ENCODE measurements around the gene RRP9.
A peak's percentile ranks its signal among the peaks of the same experiment; 100 is the strongest.
"Not testable (repeated sequence)": the region's sequence is repeated elsewhere in the genome, so short reads cannot be mapped to it uniquely, and the experiment has no call there.

The RRP9 gene, protein sequence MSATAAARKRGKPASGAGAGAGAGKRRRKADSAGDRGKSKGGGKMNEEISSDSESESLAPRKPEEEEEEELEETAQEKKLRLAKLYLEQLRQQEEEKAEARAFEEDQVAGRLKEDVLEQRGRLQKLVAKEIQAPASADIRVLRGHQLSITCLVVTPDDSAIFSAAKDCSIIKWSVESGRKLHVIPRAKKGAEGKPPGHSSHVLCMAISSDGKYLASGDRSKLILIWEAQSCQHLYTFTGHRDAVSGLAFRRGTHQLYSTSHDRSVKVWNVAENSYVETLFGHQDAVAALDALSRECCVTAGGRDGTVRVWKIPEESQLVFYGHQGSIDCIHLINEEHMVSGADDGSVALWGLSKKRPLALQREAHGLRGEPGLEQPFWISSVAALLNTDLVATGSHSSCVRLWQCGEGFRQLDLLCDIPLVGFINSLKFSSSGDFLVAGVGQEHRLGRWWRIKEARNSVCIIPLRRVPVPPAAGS

DNA sequence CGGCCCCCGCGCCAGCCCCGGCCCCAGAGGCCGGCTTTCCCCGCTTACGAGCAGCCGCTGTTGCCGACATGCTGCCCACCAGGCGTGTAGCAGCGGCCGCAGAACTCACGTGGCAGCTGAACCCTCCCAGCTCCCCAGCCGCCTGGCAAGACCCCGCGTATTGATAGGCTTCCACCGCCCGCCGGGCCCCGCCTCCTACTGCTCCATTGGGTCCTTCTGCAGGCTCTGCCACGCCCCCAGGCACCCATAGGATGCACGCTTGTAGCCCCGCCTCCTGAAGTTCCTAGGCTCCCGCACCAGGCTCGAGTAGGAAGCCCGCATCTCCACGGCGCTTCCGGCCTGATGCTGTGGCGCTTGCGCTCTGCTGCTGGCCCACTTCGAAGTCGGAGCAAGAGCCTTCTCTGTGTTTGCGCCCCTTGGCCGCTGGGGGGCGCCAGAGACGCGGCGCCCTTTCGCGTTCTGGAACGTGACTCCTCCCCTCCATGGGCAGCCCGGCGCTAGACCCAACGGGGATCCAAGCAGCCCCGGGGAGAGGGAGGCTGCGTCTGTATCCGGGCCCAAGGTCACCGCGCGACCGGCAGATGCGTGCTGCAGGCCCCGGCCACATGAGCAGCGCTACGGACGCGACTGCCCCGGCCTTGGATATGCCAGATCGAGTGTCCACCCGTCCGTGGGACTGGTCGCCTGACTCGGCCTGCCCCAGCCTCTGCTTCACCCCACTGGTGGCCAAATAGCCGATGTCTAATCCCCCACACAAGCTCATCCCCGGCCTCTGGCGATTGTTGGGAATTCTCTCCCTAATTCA, at the start of gene RRP9, which contains the start of gene PARP3:
Gene RRP9 (minus strand): TSS at position 107 of the 805 bp plus-strand sequence. CDS start 37 bp downstream, at position 70.
Gene PARP3 (plus strand): TSS at position 566 of the 805 bp plus-strand sequence. CDS start 993 bp downstream, outside the sequence.
- Mint-ChIP-seq H3K9me3 (no peaks in the 10 kb centered on the region), H3K4me3 (peak within 1 kb of the TSS; percentile 88), H3K27me3 (no peaks in the 10 kb centered on the region), H3K27ac (peak within 1 kb of the TSS; percentile 53), H3K36me3 (peaks cover 16% of the 10 kb centered on the region), H3K4me1 (peaks cover 11% of the 10 kb centered on the region)
- ATAC-seq (ENCODE audit: low read depth) (peak; percentile 87), DNase-seq (ENCODE audit: low spot score in 2 of 2) (peak; percentile 93 to 98)

DNA sequence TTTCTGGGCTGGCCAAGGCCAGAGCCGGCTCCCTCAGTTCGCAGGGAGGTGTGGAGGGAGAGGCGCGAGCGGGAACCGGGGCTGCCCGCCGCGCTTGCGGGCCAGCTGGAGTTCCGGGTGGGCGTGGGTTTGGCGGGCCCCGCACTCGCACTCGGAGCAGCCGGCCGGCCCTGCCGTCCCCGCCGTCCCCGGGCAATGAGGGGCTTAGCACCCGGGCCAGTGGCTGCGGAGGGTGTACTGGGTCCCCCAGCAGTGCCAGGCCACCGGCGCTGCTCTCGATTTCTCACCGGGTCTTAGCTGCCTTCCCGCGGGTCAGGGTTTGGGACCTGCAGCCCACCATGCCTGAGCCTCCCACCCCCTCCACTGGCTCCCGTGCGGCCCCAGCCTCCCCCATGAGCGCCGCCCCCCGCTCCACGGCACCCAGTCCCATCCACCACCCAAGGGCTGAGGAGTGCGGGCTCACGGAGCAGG, 48.8 kb upstream of the RRP9 start:
- not testable (repeated sequence) for H3K9me3 Mint-ChIP-seq; ATAC-seq (ENCODE audit: low read depth); H3K4me3 Mint-ChIP-seq; H3K27ac Mint-ChIP-seq; H3K27me3 Mint-ChIP-seq; DNase-seq (ENCODE audit: low spot score in 2 of 2)
- H3K36me3 Mint-ChIP-seq: peaks cover 13% of the 10 kb centered on the region
- H3K4me1 Mint-ChIP-seq: peaks cover 22% of the 10 kb centered on the region

- H3K4me1 Mint-ChIP-seq: peaks cover 14% of the 10 kb centered on the region
- H3K4me3 Mint-ChIP-seq: no peak overlapping the region
- no peak for ATAC-seq (ENCODE audit: low read depth)
- no peaks in the 10 kb centered on the region for H3K9me3 Mint-ChIP-seq
- peak overlapping the region; percentile 52 for H3K27ac Mint-ChIP-seq
- H3K36me3 Mint-ChIP-seq: peaks cover 4% of the 10 kb centered on the region
- H3K27me3 Mint-ChIP-seq: no peaks in the 10 kb centered on the region
- no peak for DNase-seq (ENCODE audit: low spot score in 2 of 2)
Observed at GRCh38 chr3:51988286-51989146, 46.8 kb upstream of the RRP9 start.

DNA sequence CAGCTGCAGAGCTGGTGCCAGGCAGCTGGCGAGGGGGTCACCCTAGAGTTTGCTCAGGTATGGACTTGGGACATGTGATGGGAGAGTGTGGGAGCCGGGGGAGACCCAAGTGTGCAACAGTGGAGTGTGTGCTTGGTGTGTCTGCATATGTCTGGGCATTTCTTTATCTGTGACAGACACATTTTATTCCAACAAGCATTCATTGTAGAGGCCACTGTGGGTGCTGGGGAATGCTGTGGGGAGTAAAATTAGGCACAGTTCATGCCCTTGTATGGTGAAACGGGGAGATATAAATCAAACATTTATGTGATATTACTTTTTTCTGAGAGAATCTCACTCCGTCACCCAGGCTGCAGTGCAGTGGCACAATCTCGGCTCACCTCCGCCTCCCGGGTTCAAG, 45.9 kb upstream of the RRP9 start:
- Mint-ChIP-seq H3K27me3 (no peaks in the 10 kb centered on the region), H3K4me3 (no peak overlapping the region), H3K36me3 (peaks cover 4% of the 10 kb centered on the region), H3K27ac (no peak overlapping the region), H3K4me1 (peaks cover 17% of the 10 kb centered on the region), H3K9me3 (no peaks in the 10 kb centered on the region)
- ATAC-seq (ENCODE audit: low read depth) (no peak), DNase-seq (ENCODE audit: low spot score in 2 of 2) (no peak)

- peaks cover 21% of the 10 kb centered on the region for H3K4me1 Mint-ChIP-seq
- no peaks in the 10 kb centered on the region for H3K27me3 Mint-ChIP-seq
- DNase-seq (ENCODE audit: low spot score in 2 of 2) (no peak), ATAC-seq (ENCODE audit: low read depth) (no peak)
- no peak overlapping the region for H3K4me3 Mint-ChIP-seq
- no peak overlapping the region for H3K27ac Mint-ChIP-seq
- peaks cover under 1% of the 10 kb centered on the region for H3K36me3 Mint-ChIP-seq
- H3K9me3 Mint-ChIP-seq: no peaks in the 10 kb centered on the region
Observed at GRCh38 chr3:51986010-51986947, 44.6 kb upstream of the RRP9 start.

- Mint-ChIP-seq H3K4me3 (peak overlapping the region; percentile 35), H3K27ac (no peak overlapping the region), H3K27me3 (no peaks in the 10 kb centered on the region), H3K36me3 (no peaks in the 10 kb centered on the region), H3K9me3 (no peaks in the 10 kb centered on the region), H3K4me1 (peaks cover 23% of the 10 kb centered on the region)
- no peak for ATAC-seq (ENCODE audit: low read depth)
- no peak for DNase-seq (ENCODE audit: low spot score in 2 of 2)
Observed at GRCh38 chr3:51985063-51985462, 43.4 kb upstream of the RRP9 start.

DNA sequence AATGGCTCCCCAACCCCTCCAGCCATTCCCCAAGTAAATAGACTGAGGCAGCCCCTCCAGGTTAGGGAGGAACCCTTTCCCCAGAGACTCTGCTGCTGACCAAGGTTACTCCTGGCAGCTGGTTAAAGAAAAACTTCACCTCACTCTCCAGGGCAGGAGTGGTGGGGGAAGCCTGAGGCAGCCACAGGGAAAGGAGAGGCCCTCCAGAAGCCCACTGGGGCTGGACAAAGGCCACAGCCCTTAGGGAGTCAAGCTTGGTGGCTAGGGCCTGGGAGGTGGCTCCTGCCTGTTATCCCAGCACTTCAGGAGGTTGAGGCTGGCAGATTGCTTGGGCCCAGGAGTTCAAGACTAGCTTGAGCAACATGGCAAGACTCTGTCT, 42.6 kb upstream of the RRP9 start:
- H3K27ac Mint-ChIP-seq: no peak overlapping the region
- H3K9me3 Mint-ChIP-seq: no peaks in the 10 kb centered on the region
- peaks cover 23% of the 10 kb centered on the region for H3K4me1 Mint-ChIP-seq
- no peaks in the 10 kb centered on the region for H3K27me3 Mint-ChIP-seq
- H3K4me3 Mint-ChIP-seq: peak overlapping the region; percentile 94
- DNase-seq (ENCODE audit: low spot score in 2 of 2): no peak
- H3K36me3 Mint-ChIP-seq: no peaks in the 10 kb centered on the region
- ATAC-seq (ENCODE audit: low read depth): no peak

- Mint-ChIP-seq H3K36me3 (no peaks in the 10 kb centered on the region), H3K27me3 (no peaks in the 10 kb centered on the region), H3K4me1 (peaks cover 18% of the 10 kb centered on the region), H3K27ac (peak overlapping the region; percentile 75), H3K4me3 (peak overlapping the region; percentile 94), H3K9me3 (no peaks in the 10 kb centered on the region)
- ATAC-seq (ENCODE audit: low read depth): no peak
- DNase-seq (ENCODE audit: low spot score in 2 of 2): no peak
Observed at GRCh38 chr3:51983578-51984268, 42.0 kb upstream of the RRP9 start.

GRCh38 chr3:51982838-51983577, 41.3 kb upstream of the RRP9 start, which contains the start of gene ACY1:
Gene ACY1, plus strand, starts transcription at chr3:51983535. Its CDS starts 530 bp downstream, at chr3:51984065.
- no peaks in the 10 kb centered on the region for H3K9me3 Mint-ChIP-seq
- DNase-seq (ENCODE audit: low spot score in 2 of 2): peak; percentile 25 to 47
- H3K4me3 Mint-ChIP-seq: peak within 1 kb of the TSS; percentile 94
- H3K27me3 Mint-ChIP-seq: no peaks in the 10 kb centered on the region
- peaks cover 14% of the 10 kb centered on the region for H3K4me1 Mint-ChIP-seq
- peak within 1 kb of the TSS; percentile 75 for H3K27ac Mint-ChIP-seq
- peak; percentile 75 for ATAC-seq (ENCODE audit: low read depth)
- H3K36me3 Mint-ChIP-seq: no peaks in the 10 kb centered on the region

- Mint-ChIP-seq H3K4me3 (peak overlapping the region; percentile 94), H3K27ac (peak overlapping the region; percentile 75), H3K27me3 (no peaks in the 10 kb centered on the region), H3K36me3 (no peaks in the 10 kb centered on the region), H3K9me3 (no peaks in the 10 kb centered on the region), H3K4me1 (peaks cover 14% of the 10 kb centered on the region)
- peak; percentile 64 for ATAC-seq (ENCODE audit: low read depth)
- DNase-seq (ENCODE audit: low spot score in 2 of 2): no peak
Observed at GRCh38 chr3:51982352-51982837, 40.7 kb upstream of the RRP9 start.

- Mint-ChIP-seq H3K27me3 (no peaks in the 10 kb centered on the region), H3K4me1 (peaks cover 27% of the 10 kb centered on the region), H3K36me3 (no peaks in the 10 kb centered on the region), H3K4me3 (no peak overlapping the region), H3K27ac (no peak overlapping the region), H3K9me3 (no peaks in the 10 kb centered on the region)
- ATAC-seq (ENCODE audit: low read depth) (no peak), DNase-seq (ENCODE audit: low spot score in 2 of 2) (no peak)
Observed at GRCh38 chr3:51980253-51980652, 38.5 kb upstream of the RRP9 start.
